ENCODE results near the gene ANGPTL2.

The ANGPTL2 gene

DNA sequence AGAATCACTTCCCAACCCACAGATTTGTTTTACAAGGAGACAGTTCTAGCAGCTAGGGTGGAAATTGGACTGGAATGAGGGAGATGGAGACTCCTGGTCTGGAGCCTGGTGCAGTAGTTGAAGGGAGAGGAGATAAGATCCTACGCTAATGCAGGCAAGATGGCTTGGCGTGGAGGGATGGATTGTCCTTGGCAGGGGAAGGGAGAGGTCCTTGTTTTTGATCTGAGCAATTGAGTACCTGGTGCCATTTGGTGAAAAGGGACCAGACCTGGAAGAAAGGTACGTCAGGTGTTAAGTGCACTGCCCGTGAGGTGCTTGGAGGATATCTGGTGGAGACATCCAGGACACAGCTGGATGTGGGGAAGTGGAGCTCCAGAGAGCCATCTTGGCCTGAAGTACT, 35.7 kb downstream of the ANGPTL2 start:
- H3K27me3 ChIP-seq (ENCODE audit: control insufficient read depth, low read length) = no peaks in the 10 kb centered on the region
- no peak for TF ChIP-seq EZH2phosphoT487 (IDR thresholded peaks at IDR 0.05; ENCODE audit: borderline replicate concordance, low read length)
- H3K4me3 ChIP-seq (ENCODE audit: low read length) = no peak overlapping the region
- H4K20me1 ChIP-seq (ENCODE audit: control insufficient read depth, insufficient read depth, low read depth, low read length) = no peaks in the 10 kb centered on the region
- H3F3A ChIP-seq (ENCODE audit: control insufficient read depth, insufficient read depth) = no peaks in the 10 kb centered on the region
- no peaks in the 10 kb centered on the region for H3K9me2 ChIP-seq (replicated peaks; ENCODE audit: control insufficient read depth, low read length)
- H3K27ac ChIP-seq (ENCODE audit: low read depth, low read length) = no peak overlapping the region
- no peak overlapping the region for H3K4me2 ChIP-seq (ENCODE audit: low read length)
- H3K9me3 ChIP-seq (ENCODE audit: control insufficient read depth, insufficient read depth, low read length) = no peaks in the 10 kb centered on the region
- no peaks in the 10 kb centered on the region for H3K4me1 ChIP-seq (ENCODE audit: control insufficient read depth, low read length)
- no peaks in the 10 kb centered on the region for H3K36me3 ChIP-seq (ENCODE audit: control insufficient read depth, low read length)
- no peaks in the 10 kb centered on the region for H3K79me2 ChIP-seq (ENCODE audit: control insufficient read depth, low read length)

DNA sequence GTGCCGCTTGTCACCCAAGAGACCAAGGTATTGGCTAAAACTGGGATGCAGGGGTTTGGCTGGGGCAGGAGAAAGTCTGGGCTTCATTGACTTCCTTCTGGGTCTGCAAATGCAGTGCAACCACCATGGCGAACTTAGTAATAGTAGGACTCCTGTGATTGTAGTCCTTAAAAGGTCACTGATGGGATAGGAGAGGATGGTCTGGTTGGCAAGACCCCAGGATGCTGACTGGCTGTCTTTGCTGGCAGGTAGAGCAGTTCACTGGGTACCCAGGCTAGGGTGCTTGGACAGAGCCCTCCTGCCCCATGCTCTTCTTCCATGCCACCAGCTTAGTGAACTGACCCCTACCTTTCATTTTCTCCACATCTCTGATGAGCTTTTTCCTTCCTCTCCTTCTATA, 37.2 kb downstream of the ANGPTL2 start:
- TF ChIP-seq EZH2phosphoT487 (IDR thresholded peaks at IDR 0.05; ENCODE audit: borderline replicate concordance, low read length) = no peak
- TF ChIP-seq CTCF (IDR thresholded peaks at IDR 0.05; ENCODE audit: low read depth, low read length, poor library complexity, severe bottlenecking) = no peak
- Histone ChIP-seq H4K20me1 (ENCODE audit: control insufficient read depth, insufficient read depth, low read depth, low read length) (no peaks in the 10 kb centered on the region), H3K4me1 (ENCODE audit: control insufficient read depth, low read length) (no peaks in the 10 kb centered on the region)

DNA sequence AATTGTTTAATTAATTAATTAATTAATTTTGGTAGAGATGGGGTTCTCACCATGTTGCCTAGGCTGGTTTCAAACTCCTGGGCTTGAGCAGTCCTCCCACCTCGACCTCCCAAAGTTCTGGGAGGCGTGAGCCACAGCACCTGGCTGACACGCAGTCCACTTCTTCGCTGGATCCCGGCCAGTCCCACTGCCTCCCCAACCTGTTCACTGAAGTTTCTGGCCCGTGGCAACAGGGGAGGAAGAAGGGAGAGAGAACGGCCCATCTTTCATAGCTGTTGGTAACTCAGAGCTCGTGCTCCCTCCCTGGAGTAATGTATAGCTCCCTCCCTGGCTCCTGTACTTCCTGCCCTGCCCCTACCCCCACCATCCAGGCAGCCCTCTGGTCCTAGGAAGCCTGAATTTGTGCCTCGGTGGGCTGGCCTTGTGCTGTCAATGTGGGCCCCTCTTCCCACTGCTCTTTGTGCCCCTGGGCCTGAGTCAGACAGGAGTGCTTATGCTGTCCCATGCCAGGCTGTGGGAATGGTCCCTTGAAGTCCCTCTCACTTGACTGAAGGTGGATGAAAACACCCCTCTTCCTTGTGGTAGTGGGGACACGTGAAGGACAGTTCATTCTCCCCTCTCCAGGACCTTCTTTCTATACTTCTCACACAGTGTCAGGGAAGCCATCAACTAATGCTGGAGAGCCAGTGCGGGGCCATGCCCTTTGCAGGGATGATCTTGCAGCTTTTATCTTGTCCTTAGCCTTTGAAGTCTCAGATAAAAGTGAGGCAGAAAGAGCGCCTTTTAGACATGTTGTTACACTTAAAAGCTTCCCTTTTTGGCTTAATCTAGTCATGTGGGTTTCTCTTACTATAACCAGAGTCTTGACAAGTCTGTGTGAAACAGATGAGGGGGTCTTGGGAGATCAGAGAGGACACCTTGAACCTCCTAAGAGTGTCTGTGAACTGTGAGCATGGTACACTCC, 38.1 kb downstream of the ANGPTL2 start:
- H4K20me1 ChIP-seq (ENCODE audit: control insufficient read depth, insufficient read depth, low read depth, low read length) = no peaks in the 10 kb centered on the region
- no peaks in the 10 kb centered on the region for H3K9me3 ChIP-seq (ENCODE audit: control insufficient read depth, insufficient read depth, low read length)
- H3K27ac ChIP-seq (ENCODE audit: low read depth, low read length) = no peak overlapping the region
- no peaks in the 10 kb centered on the region for H3K9me2 ChIP-seq (replicated peaks; ENCODE audit: control insufficient read depth, low read length)
- TF ChIP-seq EZH2phosphoT487 (IDR thresholded peaks at IDR 0.05; ENCODE audit: borderline replicate concordance, low read length) (no peak), CTCF (IDR thresholded peaks at IDR 0.05; ENCODE audit: low read depth, low read length, poor library complexity, severe bottlenecking) (no peak)
- no peaks in the 10 kb centered on the region for H3K4me1 ChIP-seq (ENCODE audit: control insufficient read depth, low read length)
- no peaks in the 10 kb centered on the region for H3F3A ChIP-seq (ENCODE audit: control insufficient read depth, insufficient read depth)
- no peaks in the 10 kb centered on the region for H3K36me3 ChIP-seq (ENCODE audit: control insufficient read depth, low read length)
- H3K79me2 ChIP-seq (ENCODE audit: control insufficient read depth, low read length) = no peaks in the 10 kb centered on the region
- H3K4me2 ChIP-seq (ENCODE audit: low read length) = no peak overlapping the region
- H3K4me3 ChIP-seq (ENCODE audit: low read length) = no peak overlapping the region
- no peaks in the 10 kb centered on the region for H3K27me3 ChIP-seq (ENCODE audit: control insufficient read depth, low read length)

More for the DNA sequence above, 37.2 kb downstream of the ANGPTL2 start:
- Histone ChIP-seq H3K27ac (ENCODE audit: low read depth, low read length) (no peak overlapping the region), H3K36me3 (ENCODE audit: control insufficient read depth, low read length) (no peaks in the 10 kb centered on the region), H3F3A (ENCODE audit: control insufficient read depth, insufficient read depth) (no peaks in the 10 kb centered on the region), H3K27me3 (ENCODE audit: control insufficient read depth, low read length) (no peaks in the 10 kb centered on the region), H3K79me2 (ENCODE audit: control insufficient read depth, low read length) (no peaks in the 10 kb centered on the region), H3K9me2 (replicated peaks; ENCODE audit: control insufficient read depth, low read length) (no peaks in the 10 kb centered on the region), H3K4me3 (ENCODE audit: low read length) (no peak overlapping the region), H3K4me2 (ENCODE audit: low read length) (no peak overlapping the region), H3K9me3 (ENCODE audit: control insufficient read depth, insufficient read depth, low read length) (no peaks in the 10 kb centered on the region)
